GM11168 (cell line): Measurements from ENCODE around the gene TNFRSF25.
"Not testable (repeated sequence)": the region's sequence is repeated elsewhere in the genome, so short reads cannot be mapped to it uniquely, and the experiment has no call there.

ENCODE experiments used
- in situ Hi-C: fragments of 300-500 bp; cut with MboI; formaldehyde crosslinking; loops from one replicate; pipeline ENCODE4 v1.12.0; 2022; ENCODE audit warnings: low sequenced_read_pairs; ENCODE audit not compliant: unreplicated experiment

Gene TNFRSF25

GRCh38 chr1:6440198-6441126, 25.5 kb downstream of the TNFRSF25 start:
- in situ Hi-C loops: no loop called here

- in situ Hi-C loops: no loop called here
Observed at GRCh38 chr1:6438047-6438525, 27.9 kb downstream of the TNFRSF25 start.

- in situ Hi-C loops: not testable (repeated sequence)
Observed at GRCh38 chr1:6437012-6437700, 28.8 kb downstream of the TNFRSF25 start.

- in situ Hi-C loops: not testable (repeated sequence)
Observed at GRCh38 chr1:6436277-6436676, 29.7 kb downstream of the TNFRSF25 start.

- in situ Hi-C loops: no loop called here
Observed at GRCh38 chr1:6435547-6435946, 30.4 kb downstream of the TNFRSF25 start.

GRCh38 chr1:6435129-6435528, 30.8 kb downstream of the TNFRSF25 start:
- in situ Hi-C loops: no loop called here

GRCh38 chr1:6434186-6434585, 31.8 kb downstream of the TNFRSF25 start:
- in situ Hi-C loops: no loop called here

- in situ Hi-C loops: not testable (repeated sequence)
Observed at GRCh38 chr1:6431645-6432579, 34.1 kb downstream of the TNFRSF25 start.

GRCh38 chr1:6429660-6430411, 36.1 kb downstream of the TNFRSF25 start:
- in situ Hi-C loops: not testable (repeated sequence)

GRCh38 chr1:6428453-6428852, 37.5 kb downstream of the TNFRSF25 start:
- in situ Hi-C loops: not testable (repeated sequence)

GRCh38 chr1:6427441-6428390, 38.3 kb downstream of the TNFRSF25 start:
- in situ Hi-C loops: no loop called here

GRCh38 chr1:6426972-6427350, 39.0 kb downstream of the TNFRSF25 start:
- in situ Hi-C loops: no loop called here

GRCh38 chr1:6426277-6426971, 39.5 kb downstream of the TNFRSF25 start:
- in situ Hi-C loops: no loop called here

- in situ Hi-C loops: no loop called here
Observed at GRCh38 chr1:6425658-6426057, 40.3 kb downstream of the TNFRSF25 start.

GRCh38 chr1:6424619-6425593, 41.1 kb downstream of the TNFRSF25 start, which contains the start of gene ESPN:
Gene ESPN (plus strand): TSS chr1:6424776. CDS start chr1:6424956, 180 bp downstream.
- in situ Hi-C loops: no loop called here

GRCh38 chr1:6424000-6424565, 41.9 kb downstream of the TNFRSF25 start:
- in situ Hi-C loops: no loop called here
